GDM1 (cell line): ENCODE data around the gene INKA2.
A peak's percentile ranks its signal among the peaks of the same experiment; 100 is the strongest.

ENCODE experiments used
- DNase-seq: peaks from one replicate; lab custom pipeline; 2025; lab: John Stamatoyannopoulos, UW

INKA2 gene

DNA sequence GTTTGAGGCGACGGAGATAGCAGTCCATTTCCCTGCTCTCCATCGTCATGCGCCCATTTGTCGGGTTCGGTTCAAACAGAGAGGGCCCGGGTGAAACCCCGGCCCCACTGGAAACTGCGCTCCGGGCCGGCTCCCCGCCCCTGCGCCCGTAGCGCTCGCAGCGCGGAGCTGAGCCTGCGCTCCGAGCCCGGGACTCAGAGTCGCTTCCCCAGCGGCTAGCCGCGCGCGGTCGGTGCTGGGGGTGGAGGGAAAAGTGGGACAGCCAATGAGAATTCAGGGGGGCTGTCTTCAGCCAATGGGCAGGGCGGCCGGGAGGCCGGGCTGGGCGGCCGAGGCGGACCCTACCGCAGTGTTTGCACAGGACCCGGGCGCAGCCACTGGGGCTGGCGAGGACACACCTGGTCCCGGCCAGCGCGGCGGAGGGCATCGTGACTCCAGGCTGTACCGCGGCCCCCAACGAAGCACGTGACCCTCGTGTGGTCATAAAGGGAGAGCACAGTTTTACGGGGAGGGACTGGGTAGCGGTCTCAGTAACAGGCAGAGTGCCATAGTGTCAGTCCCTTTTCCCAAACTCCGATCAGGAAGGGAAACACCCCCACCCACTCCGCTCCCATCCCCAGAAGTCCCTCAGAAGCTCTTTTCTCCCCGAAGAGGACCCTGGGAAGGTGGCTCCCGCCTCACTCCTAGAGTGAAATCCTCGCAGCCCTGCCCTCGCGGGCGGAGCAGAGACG is at the start of gene INKA2:
TSS of gene INKA2 (minus strand) at position 202 of the 731 bp plus-strand sequence. CDS start at position 49, 153 bp downstream.
- peak; percentile 81 for DNase-seq

DNA sequence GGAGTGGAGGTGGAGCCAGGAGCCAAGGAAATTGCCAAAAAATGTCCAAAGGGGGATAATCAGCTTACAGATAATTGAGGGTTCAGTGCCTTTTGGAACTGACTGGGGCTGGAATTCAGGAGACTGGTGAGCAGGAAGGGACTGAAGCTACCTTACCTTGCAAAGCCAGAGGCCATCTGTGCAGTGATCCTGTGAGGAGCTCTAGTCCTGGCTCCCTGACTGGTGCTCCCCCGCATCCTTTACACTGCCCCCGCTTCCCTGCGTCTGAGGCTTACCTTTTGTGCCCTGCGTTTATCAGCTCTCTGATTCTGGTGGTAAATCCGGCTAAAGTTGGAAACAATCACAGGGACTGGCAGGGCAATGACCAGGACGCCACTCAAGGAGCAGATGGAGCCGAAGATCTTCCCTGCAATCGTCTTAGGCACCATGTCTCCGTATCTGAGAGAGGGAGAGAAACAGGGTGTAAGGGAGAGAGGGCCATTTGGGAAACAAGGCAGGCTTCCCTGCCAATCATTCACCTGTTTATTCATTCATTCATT is 47.5 kb upstream of the INKA2 start:
- no peak for DNase-seq

DNA sequence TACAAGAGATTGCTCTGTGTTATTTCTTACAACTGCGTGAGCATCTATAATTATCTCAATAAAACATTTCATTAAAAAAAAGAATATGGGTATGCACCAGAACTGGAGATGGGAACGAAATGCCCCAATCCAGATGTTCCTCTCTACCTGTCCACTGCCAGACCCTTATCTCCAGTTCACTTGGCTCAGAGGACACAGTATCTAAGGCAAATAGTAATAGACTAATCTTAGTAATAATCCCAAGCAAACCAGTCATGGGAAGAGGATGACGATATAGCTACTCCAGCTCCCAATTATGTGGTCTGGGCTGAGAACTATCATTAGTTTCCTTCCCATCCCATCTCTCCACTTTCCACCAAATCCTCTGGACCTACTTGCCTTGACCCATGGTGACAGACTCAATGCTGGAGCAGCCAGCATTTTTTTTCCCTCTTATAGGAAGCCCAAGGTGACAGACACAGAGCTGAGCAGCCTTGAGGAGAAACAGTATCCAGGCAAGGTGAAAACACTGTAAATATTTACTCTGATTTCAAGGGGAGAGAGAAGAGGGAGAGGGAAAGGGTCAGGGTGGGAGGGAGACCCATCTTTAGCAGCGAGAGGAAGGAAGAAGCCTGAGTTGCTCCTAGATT is 45.2 kb upstream of the INKA2 start:
- DNase-seq, result no peak

DNA sequence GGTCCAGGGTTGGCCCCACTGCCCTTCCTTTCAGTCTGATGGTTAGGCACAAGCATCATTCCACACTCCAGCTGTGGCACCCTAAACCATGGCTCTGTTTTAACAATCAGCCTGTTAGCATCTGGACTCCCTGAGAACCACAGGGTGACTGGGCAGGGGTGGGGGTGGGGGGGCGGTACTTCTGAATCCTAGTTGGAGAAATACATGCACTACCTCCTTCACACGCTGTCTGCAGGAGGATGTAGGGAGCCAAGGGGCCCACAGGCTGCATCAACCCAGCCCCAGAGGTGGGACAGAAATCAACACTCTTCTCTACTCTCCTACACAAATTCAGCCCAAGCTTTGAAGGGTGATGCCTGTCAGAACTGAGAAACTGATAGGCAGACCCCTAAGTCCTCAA is 40.4 kb upstream of the INKA2 start:
- DNase-seq, result no peak

DNA sequence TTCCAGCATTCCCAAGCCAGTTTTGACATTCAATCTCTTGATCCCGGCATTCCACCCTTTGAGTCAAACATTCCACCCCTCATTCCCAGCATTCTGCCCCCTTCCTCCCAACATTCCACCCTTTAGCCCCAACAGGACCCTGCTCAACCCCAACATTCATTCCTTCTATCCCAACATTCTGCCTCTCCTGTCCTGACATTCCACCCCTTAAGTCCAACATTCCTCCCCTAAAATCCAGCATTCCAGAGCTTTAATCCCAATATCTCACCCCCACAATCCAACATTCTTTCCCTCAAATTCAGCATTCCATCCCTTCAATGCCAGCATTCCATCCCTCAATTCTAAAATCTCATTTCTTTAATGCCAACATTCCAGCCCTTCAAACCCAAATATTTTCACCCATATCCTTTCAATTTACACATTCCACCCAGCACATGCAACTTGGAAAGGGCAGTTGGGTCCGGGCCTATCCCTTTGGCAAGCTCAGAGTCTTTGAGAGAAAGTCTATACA is 39.4 kb upstream of the INKA2 start:
- no peak for DNase-seq

DNA sequence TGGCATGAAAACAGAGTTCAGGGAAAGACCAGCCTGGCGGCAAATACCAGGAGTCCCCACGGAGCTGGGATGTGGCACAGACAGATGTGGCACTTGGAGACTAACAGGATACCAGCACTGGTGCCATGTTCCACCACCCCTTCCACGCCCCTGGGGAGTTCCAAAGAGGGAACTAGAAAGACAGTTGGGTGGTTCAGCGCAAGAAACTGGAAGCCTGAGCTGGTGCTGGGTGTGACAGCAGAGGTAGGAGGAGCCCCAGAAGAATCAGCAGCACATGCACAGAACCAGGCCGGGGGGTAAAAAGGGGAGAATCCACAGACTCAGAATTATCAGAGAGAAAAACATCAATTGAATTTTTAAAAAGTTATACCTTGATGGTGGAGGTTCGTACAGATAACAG is 38.9 kb upstream of the INKA2 start:
- DNase-seq, result no peak

DNA sequence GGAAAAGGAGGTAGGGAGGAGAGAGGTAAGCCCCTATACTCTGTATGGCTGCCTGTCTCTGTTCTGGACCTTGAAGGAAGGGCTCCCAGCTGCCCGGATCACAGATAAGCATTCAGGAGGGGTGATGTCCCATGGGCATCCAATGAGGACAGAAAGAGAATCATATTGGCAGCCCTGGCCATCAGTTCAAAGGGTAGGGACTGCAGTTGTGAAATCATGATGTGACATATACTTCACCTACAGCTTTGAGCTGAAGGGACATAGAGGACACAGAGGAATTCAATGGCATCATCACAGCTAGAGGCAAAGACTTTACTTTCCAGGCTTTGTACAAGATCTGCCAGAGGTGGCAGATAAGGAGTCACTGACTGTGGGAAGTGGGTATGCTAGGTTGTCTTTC is 38.1 kb upstream of the INKA2 start:
- no peak for DNase-seq

DNA sequence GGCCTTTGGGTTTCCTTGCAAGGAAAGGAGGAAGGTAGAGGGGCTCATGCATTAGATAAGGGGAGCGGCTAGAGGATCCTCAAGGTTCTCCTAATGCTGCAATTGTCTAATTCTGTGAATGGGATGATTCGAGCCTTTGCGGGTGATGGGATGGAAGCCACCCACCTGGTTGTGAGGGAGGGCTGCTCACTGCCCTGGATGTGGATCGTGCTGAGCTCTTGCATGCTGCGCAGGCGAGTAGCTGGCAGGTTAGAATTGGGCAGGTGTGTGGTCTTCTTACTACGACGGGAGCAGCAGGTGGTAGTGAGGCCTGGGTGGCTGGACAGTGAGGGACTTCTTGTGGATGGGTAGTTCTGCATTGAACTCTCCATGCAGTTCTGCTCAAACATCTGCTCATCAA is 37.7 kb upstream of the INKA2 start:
- DNase-seq, result no peak

DNA sequence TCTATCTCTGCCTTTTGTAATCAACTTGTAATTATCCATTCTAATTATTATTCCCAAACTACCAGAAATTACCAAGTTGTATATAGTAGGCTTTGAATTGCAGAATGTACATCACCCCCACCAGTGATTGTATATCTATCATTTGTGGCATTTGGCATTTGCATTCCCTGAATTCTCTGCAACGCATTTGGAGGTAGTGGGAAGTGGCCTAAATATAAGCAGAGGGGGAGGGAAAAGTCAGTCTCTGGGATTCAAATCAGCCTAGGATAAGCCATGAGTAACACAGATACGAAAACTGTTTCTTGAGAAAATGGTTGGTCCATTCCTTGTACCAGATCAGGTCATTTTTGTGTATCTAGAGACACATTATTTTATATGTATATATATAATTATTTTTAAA is 37.2 kb upstream of the INKA2 start:
- DNase-seq, result no peak

DNA sequence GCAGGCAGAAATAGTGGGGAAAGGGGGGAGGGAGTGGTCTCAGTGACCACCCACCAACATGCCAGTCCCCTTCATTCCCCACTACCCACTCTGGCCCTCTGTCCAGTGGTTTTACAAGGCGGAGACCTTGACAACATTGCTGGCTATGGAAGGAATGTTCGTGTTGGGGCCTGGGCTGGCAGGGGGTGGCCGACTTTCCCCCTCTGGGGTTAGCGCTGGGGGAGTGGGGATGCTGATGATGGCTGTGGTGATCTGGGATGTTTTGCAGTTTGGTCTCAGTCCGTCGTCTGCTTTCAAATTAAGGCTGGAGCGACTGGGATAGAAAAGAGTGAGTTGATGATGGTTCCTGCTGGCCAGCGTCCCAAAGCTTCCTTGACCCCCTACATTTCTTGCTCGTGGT is 36.8 kb upstream of the INKA2 start:
- DNase-seq, result no peak

DNA sequence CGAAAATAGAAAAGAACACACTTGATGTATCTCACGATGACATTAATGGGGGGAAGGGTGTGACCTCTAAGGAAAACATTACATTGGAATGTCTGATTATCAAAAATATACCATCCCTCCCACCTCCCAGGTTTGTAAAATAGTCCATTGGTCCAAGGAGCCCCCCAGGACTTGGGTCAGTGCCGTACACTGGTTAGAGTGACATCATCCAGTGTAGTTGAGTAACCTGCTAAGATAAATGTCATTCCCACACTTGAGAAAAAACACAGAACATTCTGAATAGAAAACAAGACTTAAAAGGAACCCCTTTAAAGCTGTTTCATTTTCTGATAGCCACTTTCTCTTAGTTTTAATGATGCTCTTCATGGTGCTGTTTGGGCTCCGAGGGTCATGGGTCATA is 31.7 kb upstream of the INKA2 start:
- no peak for DNase-seq

DNA sequence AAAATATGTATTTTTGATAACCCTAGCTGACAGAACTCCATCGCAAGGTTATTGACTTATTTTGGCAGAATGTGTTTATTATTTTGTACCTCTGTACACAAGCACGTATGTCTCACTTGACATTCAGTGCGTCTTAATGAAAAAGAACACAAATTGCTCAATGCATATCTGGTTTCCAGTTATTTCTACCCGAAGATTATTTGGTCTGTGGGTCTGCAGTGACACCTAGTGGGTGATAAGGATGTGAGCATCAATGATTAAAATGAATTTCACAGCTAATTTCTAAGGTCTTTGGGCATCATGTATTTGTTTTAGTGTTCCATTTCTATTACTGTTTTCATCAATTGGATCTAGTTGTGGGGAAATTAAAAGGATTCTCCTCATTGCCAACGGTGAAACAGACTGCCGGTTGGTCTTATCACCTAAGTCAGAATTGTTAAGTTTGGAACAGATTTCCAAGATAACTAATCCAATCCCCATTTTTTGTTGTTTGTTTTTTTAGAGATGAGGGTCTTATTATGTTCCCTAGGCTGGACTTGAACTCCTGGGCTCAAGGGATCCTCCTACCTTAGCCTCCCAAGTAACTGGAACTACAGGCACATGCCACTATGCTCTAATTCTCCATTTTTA is 30.4 kb upstream of the INKA2 start:
- DNase-seq, result peak; percentile 16

DNA sequence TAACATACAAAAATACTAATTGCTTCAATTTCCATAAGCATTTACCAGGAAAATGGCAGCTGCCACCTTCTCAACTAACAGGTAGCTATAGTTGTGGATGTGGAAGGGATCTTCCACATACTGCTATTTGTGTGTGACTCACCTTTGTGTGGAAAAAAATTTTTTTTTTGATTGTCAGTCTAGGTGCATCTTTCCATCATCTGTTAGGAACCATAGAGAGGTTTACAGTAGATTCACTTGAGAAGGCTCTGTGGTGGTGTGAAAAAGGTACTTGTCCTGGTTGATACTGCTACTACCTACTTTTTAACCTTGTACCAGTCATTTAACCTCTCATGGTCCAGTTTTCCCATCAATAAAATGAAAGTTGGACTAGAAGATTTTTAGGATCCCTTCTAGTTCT is 29.4 kb upstream of the INKA2 start:
- no peak for DNase-seq

DNA sequence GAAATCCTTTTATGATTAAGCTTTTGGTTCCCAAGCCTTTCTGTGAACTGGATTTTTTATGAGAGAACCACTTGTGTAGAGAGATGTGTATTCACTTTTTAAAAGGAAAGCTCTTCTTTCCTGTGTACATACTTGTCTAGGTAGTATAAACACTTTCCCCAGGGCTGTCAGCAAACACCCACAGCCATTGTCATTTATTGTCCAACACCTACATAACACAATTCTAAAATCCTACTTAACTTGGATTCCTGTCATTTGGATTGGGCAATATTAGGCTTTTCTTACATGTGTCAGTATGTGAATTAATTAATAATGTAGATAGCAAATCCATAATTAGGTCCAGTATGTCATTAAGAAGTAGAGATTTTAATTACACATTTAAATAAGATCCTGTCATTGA is 28.8 kb upstream of the INKA2 start:
- no peak for DNase-seq

DNA sequence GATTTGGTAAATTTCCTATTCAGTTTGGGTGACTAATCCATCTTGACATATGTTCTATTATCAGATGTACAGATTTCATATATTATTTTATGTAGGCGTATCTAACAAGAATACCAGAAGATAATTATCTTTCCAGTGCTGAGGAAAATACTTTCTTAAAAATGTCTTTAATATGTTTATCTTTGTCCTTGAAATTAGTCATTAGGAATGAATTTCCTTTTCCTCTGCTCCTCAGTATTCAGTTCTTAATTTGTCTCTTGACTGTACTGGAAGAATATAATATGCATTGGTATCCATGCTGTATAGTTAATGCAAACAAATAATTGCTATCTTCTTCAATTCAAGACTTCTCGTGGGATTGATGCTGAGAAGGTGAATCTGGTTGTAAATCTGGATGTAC is 23.1 kb upstream of the INKA2 start:
- DNase-seq, result no peak

DNA sequence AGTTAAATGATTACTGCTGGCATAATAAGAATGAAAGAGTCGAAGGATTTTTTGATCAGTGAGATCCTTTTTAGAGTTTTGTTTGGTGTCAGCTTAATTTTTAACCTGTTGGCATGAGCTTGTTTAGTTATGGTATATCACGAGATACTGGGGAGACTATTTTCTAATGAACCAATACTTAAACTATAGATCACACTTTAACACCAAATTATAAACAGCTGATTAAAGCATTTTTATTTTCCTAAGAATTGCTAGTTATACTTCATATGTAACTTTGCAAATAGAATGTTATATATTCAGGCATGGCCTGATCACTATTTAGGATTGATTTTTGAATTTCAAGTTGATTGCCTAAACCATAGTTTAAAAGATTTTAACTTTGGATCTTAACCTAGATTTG is 22.5 kb upstream of the INKA2 start:
- DNase-seq, result no peak

DNA sequence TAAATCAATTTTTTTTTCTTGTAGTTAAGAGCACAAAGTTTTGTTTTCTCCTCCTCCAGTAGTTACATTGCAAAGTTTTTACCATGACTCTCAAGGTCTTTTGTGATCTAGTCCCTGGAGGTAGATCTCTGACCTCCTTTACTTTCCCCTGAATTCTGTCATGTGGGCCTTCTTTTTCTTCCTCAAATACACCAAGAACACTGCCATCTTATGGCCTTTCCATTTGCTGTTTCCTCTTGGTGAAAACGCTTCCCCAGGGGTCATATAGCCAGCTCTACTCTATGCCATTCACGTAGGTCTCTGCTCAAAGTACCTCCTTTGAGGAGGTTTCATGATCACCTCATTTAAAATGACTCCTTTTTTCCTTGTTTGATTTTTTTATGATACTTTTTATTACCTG is 19.2 kb upstream of the INKA2 start:
- no peak for DNase-seq

DNA sequence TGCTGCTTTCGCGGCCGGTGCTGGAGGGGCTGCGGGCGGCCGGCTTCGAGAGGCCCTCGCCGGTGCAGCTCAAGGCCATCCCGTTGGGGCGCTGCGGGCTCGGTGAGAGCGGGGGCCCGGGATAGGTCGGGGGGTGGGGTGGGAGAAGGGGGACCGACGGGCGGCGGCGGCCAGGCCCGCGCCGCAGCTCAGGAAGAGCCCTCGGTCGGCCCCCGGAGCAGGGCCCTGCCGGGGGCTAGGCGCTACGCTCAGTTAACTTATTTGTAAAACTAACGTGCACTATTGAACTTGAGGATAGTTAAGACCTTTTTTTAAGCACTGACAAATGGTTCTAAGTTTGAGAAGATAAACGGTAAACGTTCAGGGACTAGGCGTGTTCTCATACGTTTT is 16.9 kb upstream of the INKA2 start:
- no peak for DNase-seq

DNA sequence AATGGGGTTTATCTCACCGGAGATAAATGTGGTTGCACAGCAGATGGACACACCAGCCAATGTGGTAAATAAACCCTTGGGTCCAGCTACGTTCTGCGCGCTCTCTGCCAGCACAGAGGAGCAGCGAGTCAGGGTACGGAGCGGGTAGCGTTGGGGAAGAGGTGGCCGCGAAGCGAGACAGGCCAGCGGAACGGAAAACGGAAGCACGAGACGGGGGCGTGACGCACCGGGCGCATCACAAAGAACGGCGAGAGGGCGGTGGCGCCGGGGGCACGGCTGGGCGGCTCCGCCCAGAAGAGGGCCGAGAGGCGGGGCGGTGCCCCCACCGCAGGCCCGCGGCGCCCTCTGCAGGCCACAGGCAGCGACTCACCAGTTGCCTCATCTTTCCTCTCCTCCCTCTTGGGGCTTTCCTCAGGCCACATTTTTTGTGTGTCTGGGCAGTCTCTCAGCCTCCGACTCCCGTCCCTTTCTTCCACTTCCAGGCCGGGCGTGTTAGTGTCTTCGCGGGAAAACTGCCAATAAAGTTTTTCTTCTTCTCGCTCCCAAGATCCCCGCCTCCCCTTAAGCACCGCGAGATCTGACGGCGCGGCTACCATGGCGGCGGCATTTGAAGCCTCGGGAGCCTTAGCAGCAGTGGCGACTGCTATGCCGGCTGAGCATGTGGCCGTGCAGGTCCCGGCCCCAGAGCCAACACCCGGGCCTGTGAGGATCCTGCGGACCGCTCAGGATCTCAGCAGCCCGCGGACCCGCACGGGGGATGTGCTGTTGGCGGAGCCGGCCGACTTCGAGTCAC is 16.3 kb upstream of the INKA2 start, which contains the start of gene DDX20:
TSS of gene DDX20 (plus strand) at position 571 of the 793 bp plus-strand sequence. CDS start at position 595, 24 bp downstream.
- peak; percentile 95 for DNase-seq

DNA sequence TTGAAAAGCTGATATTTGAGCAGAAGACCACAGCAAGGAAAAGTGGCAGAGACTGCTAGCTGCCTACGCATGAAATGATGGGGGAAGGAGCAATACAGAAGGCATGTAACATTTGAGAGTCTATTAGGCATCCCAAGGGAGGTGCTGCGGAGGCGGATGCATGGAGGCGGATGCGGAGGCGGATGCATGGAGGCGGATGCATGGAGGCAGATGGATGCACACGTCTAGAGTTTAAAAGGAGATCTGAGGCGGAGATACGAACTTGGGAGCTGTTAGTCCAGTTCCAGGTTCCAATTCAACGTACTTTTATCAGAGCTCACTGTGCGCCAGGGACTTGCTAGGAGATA is 15.8 kb upstream of the INKA2 start:
- peak; percentile 43 for DNase-seq

DNA sequence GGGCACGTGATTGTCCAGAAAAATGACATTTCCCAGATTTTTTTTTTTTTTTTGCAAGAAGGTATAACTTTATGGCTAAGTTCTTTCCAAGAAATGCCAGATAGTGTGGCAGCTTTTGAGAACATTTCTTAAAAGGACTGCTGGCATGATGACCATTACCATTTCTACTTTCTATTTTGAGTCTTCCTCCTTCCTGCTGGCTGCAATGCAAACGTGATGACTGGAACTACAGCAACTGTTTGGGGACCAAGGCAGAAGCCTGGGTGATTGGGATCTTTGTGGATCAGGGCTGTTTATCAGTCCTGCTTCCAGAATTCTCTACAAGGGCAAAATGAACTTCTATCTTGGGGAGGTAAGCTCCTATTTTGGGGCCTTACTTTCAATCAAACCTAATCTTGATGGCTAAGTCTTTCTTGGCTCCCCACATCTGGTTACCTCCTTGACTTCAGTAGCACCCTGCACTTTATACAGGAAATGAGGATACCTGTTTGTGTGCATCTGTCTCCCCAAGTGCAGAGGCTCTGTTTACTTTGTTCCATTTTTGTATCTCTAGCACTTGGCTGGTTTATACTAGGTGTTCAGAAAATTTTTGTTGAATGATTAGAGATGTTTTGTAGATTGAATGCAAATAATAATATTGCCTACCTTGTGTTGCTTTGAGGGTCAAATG is 12.8 kb upstream of the INKA2 start:
- DNase-seq, result no peak

DNA sequence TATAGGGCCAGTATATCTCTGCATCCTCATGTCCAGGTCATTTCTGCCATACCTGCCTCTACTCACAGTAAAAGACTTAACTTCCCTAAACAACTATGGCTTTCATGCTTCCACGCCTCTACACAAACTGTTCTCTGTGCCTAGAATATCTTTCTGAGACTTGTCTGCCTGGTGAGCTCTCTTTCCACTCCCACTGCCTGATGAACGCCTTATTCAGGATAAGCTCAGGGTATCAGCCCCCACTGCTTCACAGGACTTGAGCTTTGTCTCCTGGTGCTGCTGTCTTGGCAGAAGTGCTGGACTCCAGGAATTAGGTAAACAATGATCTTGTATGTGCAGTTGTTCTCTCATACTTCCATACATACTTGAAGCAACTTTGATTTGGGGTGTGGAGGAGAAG is 11.7 kb upstream of the INKA2 start:
- no peak for DNase-seq
